K562 (cell line): ENCODE results near the gene RAMACL.

ENCODE experiments used
- BRF1 ChIP-seq: IDR thresholded peaks from 3 replicates; pipeline ENCODE4 v1.6.1; 2011; ENCODE audit warnings: borderline replicate concordance, mild to moderate bottlenecking; ENCODE audit not compliant: insufficient read length; ENCODE audit errors: extremely low read depth
- TAF1 ChIP-seq: IDR thresholded peaks from 2 replicates; pipeline ENCODE4 v1.6.1; 2011; ENCODE audit warnings: mild to moderate bottlenecking, low read length, moderate library complexity; ENCODE audit not compliant: insufficient read depth, control insufficient read depth, severe bottlenecking; ENCODE audit errors: extremely low read depth

- TF ChIP-seq BRF1 = no peak
- no peak for TF ChIP-seq TAF1
These were observed 12.8 kb downstream of the RAMACL start for GRCh38 chr6:166573511-166574216.
